Left ventricle myocardium inferior (tissue), 1 donor: Measurements from ENCODE around the gene DCAF7. TPM values are rescaled to one million over a fixed set of nuclear protein-coding genes. Genes with fewer than 3 reads are reported as not detected.

Experiments used
- DNase-seq: peaks from one replicate; pipeline ENCODE4 v3.0.0-alpha.2; 2020
- H3K27ac ChIP-seq: fragments of 200-600 bp; replicated peaks from 2 replicates; pipeline ENCODE4 v1.8.0; 2021
- H3K27me3 ChIP-seq: fragments of 200-600 bp; 2 replicates; pipeline ENCODE4 v1.8.0; 2021; ENCODE audit warnings: low read depth
- H3K36me3 ChIP-seq: fragments of 200-600 bp; 2 replicates; pipeline ENCODE4 v1.8.0; 2021
- H3K4me1 ChIP-seq: fragments of 200-600 bp; 2 replicates; pipeline ENCODE4 v1.8.0; 2021
- H3K4me3 ChIP-seq: fragments of 200-600 bp; 2 replicates; pipeline ENCODE4 v1.8.0; 2021; ENCODE audit warnings: mild to moderate bottlenecking, moderate library complexity
- H3K9me3 ChIP-seq: fragments of 200-600 bp; replicated peaks from 2 replicates; pipeline ENCODE4 v1.8.0; 2021
- intact Hi-C: fragments of 100-400 bp; cut with micrococcal nuclease; formaldehyde crosslinking; loops from one replicate; pipeline ENCODE4 v1.11.0; 2022
- total RNA-seq: library from RNA; stranded (reverse); fragmentation: NEBNext Ultra II Directional; extraction: Animal tissue kit (Norgen Biotek cat#: 25700); gene quantifications from one replicate; pipeline ENCODE4 v1.2.1, GENCODE V29; 2021
- TF ChIP-seq, protein P1 (sequence below): fragments of 200-600 bp; IDR thresholded peaks from 2 replicates; pipeline ENCODE4 v1.8.0; 2021; ENCODE audit warnings: antibody characterized with exemption, mild to moderate bottlenecking, borderline replicate concordance
- donor health status: DM: no; HTN: yes; CAD: no; lungs with severe emphysema.

The DCAF7 gene
- total RNA-seq, 1 donor from 2014 or later: 45.7 TPM

GRCh38 chr17:63506627-63507026, 43.6 kb upstream of the DCAF7 start:
- Histone ChIP-seq H3K27ac (no peak overlapping the region), H3K4me3 (no peak overlapping the region), H3K4me1 (no peaks in the 10 kb centered on the region), H3K27me3 (peaks cover 68% of the 10 kb centered on the region), H3K9me3 (no peaks in the 10 kb centered on the region), H3K36me3 (no peaks in the 10 kb centered on the region)
- no peak for DNase-seq
- TF ChIP-seq, protein P1, sequence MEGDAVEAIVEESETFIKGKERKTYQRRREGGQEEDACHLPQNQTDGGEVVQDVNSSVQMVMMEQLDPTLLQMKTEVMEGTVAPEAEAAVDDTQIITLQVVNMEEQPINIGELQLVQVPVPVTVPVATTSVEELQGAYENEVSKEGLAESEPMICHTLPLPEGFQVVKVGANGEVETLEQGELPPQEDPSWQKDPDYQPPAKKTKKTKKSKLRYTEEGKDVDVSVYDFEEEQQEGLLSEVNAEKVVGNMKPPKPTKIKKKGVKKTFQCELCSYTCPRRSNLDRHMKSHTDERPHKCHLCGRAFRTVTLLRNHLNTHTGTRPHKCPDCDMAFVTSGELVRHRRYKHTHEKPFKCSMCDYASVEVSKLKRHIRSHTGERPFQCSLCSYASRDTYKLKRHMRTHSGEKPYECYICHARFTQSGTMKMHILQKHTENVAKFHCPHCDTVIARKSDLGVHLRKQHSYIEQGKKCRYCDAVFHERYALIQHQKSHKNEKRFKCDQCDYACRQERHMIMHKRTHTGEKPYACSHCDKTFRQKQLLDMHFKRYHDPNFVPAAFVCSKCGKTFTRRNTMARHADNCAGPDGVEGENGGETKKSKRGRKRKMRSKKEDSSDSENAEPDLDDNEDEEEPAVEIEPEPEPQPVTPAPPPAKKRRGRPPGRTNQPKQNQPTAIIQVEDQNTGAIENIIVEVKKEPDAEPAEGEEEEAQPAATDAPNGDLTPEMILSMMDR: no peak
- intact Hi-C loops: no loop called here

DNA sequence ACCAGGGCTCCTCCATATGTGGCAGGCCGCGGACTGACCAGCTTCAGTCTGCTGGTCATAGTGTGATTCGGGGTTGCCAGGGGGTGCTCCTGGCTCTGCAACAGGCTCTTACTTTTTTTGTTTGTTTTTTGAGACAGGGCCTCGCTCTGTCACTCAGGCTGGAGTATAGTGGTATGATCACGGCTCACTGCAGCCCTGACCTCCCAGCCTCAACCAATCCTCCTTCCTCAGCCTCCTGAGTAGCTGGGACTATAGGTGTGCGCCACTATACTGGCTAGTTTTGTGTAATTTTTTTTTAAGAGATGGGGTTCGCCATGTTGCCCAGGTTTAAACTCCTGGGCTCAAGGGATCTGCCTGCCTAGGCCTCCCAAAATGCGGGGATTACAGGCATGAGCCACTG, 38.9 kb upstream of the DCAF7 start:
- no peak for DNase-seq

DNA sequence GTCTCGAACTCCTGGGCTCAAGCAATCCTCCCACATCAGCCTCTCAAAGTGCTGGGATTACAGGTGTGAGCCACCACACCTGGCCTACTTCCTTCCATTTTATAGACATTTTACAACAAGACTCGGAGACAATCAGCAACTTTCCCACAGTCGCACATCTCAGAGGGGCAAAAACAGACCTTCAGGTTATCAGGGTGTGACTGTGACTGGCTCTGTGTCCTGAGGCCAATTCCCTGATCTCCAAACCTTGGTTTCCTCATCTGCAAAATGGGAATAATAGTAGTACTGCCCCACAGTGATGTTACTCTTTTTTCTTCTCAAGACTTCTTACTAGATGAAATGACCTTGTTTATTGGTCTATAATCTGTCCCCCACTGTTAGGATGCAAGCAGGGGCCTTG, 37.9 kb upstream of the DCAF7 start:
- Histone ChIP-seq H3K4me1 (no peaks in the 10 kb centered on the region), H3K27ac (no peak overlapping the region), H3K27me3 (peaks cover 50% of the 10 kb centered on the region), H3K4me3 (no peak overlapping the region), H3K9me3 (no peaks in the 10 kb centered on the region), H3K36me3 (no peaks in the 10 kb centered on the region)
- DNase-seq: no peak
- TF ChIP-seq, protein P1: no peak
- intact Hi-C loops: no loop called here

More for the DNA sequence above, 38.9 kb upstream of the DCAF7 start:
- H3K27me3 ChIP-seq: peaks cover 50% of the 10 kb centered on the region
- intact Hi-C loops: no loop called here
- H3K9me3 ChIP-seq: no peaks in the 10 kb centered on the region
- H3K4me1 ChIP-seq: no peaks in the 10 kb centered on the region
- TF ChIP-seq, protein P1: no peak
- H3K36me3 ChIP-seq: no peaks in the 10 kb centered on the region
- no peak overlapping the region for H3K4me3 ChIP-seq
- no peak overlapping the region for H3K27ac ChIP-seq

DNA sequence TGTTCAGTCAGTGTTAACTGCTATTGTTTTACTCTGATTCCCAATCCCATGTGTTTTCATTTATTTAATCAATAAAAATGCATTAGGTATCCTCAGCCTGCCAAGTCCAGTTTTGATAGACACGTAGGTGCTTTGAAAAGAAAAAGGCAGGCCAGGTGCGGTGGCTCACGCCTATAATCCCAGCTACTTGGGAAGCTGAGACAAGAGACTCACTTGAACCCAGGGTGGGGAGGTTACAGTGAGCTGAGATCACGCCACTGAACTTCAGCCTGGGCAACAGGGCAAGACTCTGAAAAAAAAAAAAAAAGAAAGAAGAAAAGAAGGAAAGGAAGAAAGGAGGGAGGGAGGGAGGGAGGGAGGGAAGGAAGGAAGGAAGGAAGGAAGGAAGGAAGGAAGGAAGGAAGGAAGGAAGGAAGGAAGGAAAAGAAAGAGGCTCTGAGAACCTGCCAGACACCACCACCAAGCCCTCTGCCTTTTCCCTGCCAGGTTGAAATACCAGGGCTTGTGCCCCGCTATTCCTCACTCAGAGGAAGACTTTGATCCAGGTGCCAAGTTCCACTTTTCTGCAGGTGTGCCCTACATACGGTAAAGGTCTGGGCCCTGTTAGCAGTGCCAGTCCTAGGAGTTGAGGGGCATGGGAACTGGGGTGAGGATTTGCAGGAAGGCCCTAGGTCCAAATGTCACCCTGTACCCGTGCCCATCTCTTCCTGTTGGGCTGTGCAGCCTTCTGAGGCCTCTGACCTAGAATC, 37.2 kb upstream of the DCAF7 start:
- Histone ChIP-seq H3K4me3 (no peak overlapping the region), H3K36me3 (no peaks in the 10 kb centered on the region), H3K4me1 (no peaks in the 10 kb centered on the region), H3K9me3 (no peaks in the 10 kb centered on the region), H3K27ac (no peak overlapping the region), H3K27me3 (peaks cover 50% of the 10 kb centered on the region)
- TF ChIP-seq, protein P1: no peak
- DNase-seq: no peak
- intact Hi-C loops: no loop called here

GRCh38 chr17:63514477-63514876, 35.8 kb upstream of the DCAF7 start:
- Histone ChIP-seq H3K9me3 (no peaks in the 10 kb centered on the region), H3K27me3 (peaks cover 50% of the 10 kb centered on the region), H3K4me3 (no peak overlapping the region), H3K36me3 (no peaks in the 10 kb centered on the region), H3K27ac (no peak overlapping the region), H3K4me1 (no peaks in the 10 kb centered on the region)
- TF ChIP-seq, protein P1: no peak
- DNase-seq: no peak
- intact Hi-C loops: no loop called here
